ENCODE measurements around the gene KRTAP10-12.

GRCh38 chr21:44647222-44647552 is 49.8 kb upstream of the KRTAP10-12 start:
- TF ChIP-seq POLR2A (IDR thresholded peaks at IDR 0.05; ENCODE audit: low read depth, low read length), result no peak
- TF ChIP-seq POLR2AphosphoS5 (IDR thresholded peaks at IDR 0.05; ENCODE audit: low read depth, low read length), result no peak
- TF ChIP-seq PAX5 (IDR thresholded peaks at IDR 0.05; ENCODE audit: insufficient read depth, low read length, severe bottlenecking), result no peak
- no peak for TF ChIP-seq TAF1 (IDR thresholded peaks at IDR 0.05; ENCODE audit: low read depth, low read length)
- TF ChIP-seq SPI1 (IDR thresholded peaks at IDR 0.05; ENCODE audit: low read depth, low read length), result no peak
